Activated naive CD4-positive, alpha-beta T cell treated with anti-CD3 and anti-CD28 coated beads, Interleukin-2, amount 50 U/mL, for 72 hours (primary cell): ENCODE measurements around the gene MBNL2. TPM values are rescaled to one million over a fixed set of nuclear protein-coding genes. Genes with fewer than 3 reads are reported as not detected.

Experiments
- ATAC-seq, 2 donors: fragments of 150-1000 bp; cut with Tn5 transposase; 2 replicates each; pipeline ENCODE4 v1.10.0; 2021; ENCODE audit warnings: mild to moderate bottlenecking in 2 of 2, moderate library complexity in 2 of 2
- DNase-seq, 2 donors: peaks; one replicate each; pipeline ENCODE4 v3.0.0; 2021 to 2022; ENCODE audit warnings: low spot score in 2 of 2
- H3K27ac Mint-ChIP-seq, 2 donors: one replicate each; pipeline ENCODE4 v1.8.0; 2022; ENCODE audit warnings: mild to moderate bottlenecking in 2 of 2, mixed read lengths in 2 of 2
- H3K36me3 Mint-ChIP-seq, 2 donors: one replicate each; pipeline ENCODE4 v1.8.0; 2022; ENCODE audit warnings: mixed read lengths in 2 of 2
- H3K9me3 Mint-ChIP-seq, 2 donors: one replicate each; pipeline ENCODE4 v1.8.0; 2022; ENCODE audit warnings: mixed read lengths in 2 of 2
- total RNA-seq, 2 donors: library from RNA; stranded (reverse); gene quantifications; one replicate each; pipeline ENCODE4 v1.2.3, GENCODE V29; 2022

Gene MBNL2
- total RNA-seq, 2 donors from 2014 or later = 15.2 to 22.7 TPM

DNA sequence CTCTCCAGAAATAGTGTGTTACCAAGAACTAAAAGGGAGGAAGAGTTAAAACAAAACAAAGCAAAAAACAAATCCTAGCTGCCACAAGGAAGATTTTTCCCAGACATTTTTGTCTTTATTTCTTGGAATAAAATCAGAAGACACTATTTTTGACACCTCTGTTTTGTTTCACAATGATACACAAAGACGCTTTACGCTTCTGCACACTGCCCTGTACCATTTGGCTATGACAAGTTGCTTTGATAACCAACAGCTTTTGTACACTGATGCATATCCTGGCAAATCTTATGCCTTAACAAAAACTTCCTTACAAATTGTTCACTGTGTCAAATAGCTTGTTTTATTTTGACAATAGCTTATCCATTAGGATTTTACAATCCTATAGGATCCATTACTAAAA lies 108.3 kb downstream of the MBNL2 start:
- no peak for DNase-seq
- H3K27ac Mint-ChIP-seq = no peak overlapping the region
- H3K36me3 Mint-ChIP-seq = peaks cover 0 to 4% of the 10 kb centered on the region in 2 donors
- peaks cover 0 to 6% of the 10 kb centered on the region in 2 donors for H3K9me3 Mint-ChIP-seq
- no peak for ATAC-seq

DNA sequence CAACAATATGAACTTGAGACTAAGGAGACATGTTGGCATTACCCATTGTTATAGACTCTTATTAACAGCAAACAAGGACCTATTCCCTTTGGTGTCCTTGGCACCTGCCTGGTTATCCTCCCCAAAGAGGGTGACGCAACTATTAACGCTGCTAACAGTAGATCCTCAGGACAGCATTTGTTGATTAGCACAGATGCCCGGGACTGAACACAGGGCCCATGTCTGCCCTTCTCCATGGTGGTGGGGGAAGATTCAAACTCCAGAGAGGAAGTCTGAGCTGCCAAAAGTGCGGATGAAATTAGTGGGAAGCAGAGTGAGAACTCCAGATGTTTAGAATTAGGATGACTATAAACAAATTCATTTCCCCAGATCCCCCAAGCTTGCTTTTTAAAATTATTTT lies 110.6 kb downstream of the MBNL2 start:
- peaks cover 0 to 6% of the 10 kb centered on the region in 2 donors for H3K9me3 Mint-ChIP-seq
- DNase-seq (no peak), ATAC-seq (no peak)
- H3K27ac Mint-ChIP-seq = no peak overlapping the region
- peaks cover 0 to 4% of the 10 kb centered on the region in 2 donors for H3K36me3 Mint-ChIP-seq

DNA sequence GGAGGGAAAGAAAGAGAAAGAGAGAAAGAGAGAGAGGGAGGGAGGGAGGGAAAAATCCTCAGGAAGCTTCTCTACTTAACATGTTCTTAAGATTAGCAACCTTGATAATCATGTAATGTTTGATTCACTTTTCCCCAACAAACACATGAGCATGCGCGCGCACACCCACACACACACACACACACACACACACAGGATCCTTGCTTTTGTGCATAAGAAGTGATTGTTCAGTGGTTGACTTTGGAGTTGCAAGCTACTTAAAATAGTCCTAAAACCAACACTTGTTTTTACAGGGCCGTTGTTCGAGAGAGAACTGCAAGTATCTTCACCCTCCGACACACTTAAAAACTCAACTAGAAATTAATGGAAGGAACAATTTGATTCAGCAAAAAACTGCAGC lies 111.8 kb downstream of the MBNL2 start:
- DNase-seq = no peak
- Mint-ChIP-seq H3K9me3 (peaks cover 0 to 6% of the 10 kb centered on the region in 2 donors), H3K27ac (no peak overlapping the region), H3K36me3 (peaks cover 0 to 4% of the 10 kb centered on the region in 2 donors)
- no peak for ATAC-seq

DNA sequence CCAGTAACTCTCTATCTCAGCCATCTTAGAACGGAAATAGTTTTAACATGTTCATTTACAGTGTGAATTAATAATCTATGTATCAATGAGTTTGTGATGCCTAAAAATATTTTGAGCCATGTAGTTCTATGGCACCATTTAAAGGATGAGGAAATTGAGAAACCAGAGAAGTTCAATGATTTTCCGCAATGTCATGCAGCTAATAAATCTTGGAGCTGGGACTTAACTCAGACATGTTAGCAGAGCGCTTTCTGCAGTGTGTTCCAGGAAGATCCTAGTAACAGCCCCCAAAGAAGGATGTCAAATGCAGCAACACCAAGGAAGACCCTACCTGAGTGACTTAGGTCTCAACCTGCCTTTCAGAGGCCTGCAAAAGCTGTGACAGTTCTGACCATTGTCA lies 112.6 kb downstream of the MBNL2 start:
- no peak for ATAC-seq

DNA sequence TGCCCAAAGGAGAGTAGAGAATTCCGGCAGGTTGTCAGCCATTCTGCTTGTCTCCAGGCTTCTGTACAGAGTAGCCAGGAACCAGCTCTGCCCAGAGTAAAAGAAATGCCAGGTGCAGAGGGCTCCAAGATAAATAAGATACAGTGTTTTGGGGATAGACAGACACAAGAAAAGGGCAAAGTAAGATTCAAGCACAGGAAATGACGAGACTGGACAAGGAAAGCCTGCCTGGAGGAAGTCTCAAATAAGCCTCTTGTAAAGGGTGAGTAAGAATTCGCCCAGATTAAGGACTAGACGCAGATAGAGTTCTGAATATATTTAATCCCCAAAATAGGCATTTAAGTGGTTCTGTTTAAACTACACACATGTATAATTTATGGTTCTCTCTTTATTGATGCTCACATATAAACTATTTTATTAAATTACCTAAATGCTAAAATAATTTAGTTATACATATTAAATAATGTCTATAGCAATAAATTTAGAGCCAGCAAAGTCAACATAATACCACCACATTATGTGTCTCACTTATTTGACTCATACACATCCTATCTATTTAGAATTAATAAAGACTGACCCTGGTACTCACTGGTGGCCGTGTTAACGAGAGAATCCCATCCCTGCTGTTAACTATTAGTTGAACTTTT lies 113.5 kb downstream of the MBNL2 start:
- ATAC-seq (no peak), DNase-seq (no peak)
- Mint-ChIP-seq H3K9me3 (no peaks in the 10 kb centered on the region), H3K36me3 (no peaks in the 10 kb centered on the region), H3K27ac (no peak overlapping the region)

More for the DNA sequence above, 112.6 kb downstream of the MBNL2 start:
- H3K36me3 Mint-ChIP-seq = peaks cover 0 to 4% of the 10 kb centered on the region in 2 donors
- H3K27ac Mint-ChIP-seq = no peak overlapping the region
- DNase-seq = no peak
- H3K9me3 Mint-ChIP-seq = peaks cover 0 to 4% of the 10 kb centered on the region in 2 donors

DNA sequence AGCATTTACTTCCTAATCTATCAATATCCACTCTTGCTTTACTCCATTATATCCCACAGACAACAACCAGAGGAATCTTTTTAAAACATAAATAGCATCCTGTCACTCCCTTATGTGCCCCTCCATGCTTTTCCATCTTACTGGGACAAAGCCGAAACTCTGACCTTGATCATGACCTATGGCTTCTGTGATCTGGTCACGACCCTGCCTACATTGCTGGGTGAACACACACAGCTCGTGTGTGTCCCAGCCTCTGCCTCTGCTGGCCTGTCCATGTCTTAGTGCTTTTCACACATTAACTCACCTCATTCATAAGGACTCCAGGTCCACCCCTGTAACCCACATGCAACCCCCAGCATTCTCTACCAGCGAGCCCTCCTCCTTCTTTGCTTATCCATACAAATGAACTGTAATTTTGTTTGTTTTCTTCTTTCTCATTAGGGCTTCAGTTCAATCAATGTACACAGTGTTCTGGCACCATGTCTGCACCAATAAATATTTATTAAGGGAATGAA lies 115.9 kb downstream of the MBNL2 start:
- H3K9me3 Mint-ChIP-seq = no peaks in the 10 kb centered on the region
- no peak overlapping the region for H3K27ac Mint-ChIP-seq
- H3K36me3 Mint-ChIP-seq = no peaks in the 10 kb centered on the region
- no peak for ATAC-seq
- no peak for DNase-seq

DNA sequence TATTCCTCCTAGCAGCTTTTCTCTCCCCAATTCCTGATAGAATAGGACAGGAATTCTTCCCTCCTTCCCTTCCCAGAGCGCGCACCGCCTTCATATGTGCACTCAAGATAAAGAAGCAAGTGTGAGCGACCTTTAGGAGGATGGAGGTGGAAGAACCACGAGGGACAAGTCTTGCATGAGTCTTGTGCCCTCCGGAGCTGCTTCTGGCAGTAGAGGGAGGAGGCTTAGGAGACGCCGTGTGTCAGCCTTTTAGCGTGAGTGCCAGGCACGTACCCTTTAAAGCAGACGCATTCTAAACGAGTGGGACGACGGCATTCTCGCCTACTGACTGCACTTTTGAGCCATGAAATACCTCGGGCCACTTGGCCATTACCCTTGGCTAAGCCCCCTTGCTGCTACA lies 116.4 kb downstream of the MBNL2 start:
- DNase-seq (no peak), ATAC-seq (no peak)
- no peaks in the 10 kb centered on the region for H3K36me3 Mint-ChIP-seq
- no peaks in the 10 kb centered on the region for H3K9me3 Mint-ChIP-seq
- H3K27ac Mint-ChIP-seq = no peak overlapping the region

DNA sequence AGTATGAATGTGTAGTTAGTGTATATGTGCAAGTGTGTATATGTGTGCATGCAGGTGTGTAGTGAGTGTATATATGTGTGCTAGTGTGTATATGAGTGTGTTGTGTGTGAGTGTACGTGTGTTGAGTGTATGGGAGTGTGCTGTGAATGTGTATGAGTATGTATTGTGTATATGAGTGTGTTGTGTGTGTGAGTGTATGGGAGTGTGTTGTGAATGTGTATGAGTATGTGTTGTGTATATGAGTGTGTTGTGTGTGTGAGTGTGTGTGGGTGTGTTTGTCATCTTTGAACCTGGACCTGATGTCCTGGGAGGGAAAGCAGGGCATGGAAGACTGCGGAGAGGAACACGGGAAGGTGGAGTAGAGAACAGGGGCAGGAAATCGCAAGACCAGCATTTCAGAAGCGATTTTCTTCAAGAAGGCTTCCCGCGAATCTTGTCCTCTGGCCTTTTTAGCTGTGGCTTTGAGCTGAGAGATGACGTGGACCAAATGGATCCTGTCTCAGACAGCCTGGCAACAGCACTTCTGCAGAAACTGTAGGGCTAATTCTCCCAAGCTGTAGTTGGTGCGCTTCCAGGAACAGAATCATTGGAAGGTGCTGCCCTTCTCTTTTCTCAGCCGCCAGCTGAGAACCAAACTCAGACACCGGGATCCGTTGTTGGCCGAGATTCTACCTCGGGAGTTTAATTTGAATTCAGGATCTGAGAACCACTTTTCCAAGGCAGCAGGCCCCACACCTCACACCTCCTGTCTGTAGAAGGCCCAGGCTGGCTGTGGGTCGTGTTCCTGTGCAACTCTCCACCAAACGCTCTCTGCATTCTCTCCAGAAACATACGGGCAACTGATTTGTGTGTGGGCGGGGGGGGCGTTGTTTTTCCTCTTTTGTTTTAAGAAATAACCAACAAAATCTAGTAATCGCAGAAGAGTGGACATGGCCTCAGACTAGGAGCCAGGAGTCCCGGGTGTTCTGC lies 117.2 kb downstream of the MBNL2 start:
- H3K36me3 Mint-ChIP-seq = no peaks in the 10 kb centered on the region
- DNase-seq (no peak), ATAC-seq (no peak)
- H3K27ac Mint-ChIP-seq = no peak overlapping the region
- no peaks in the 10 kb centered on the region for H3K9me3 Mint-ChIP-seq

DNA sequence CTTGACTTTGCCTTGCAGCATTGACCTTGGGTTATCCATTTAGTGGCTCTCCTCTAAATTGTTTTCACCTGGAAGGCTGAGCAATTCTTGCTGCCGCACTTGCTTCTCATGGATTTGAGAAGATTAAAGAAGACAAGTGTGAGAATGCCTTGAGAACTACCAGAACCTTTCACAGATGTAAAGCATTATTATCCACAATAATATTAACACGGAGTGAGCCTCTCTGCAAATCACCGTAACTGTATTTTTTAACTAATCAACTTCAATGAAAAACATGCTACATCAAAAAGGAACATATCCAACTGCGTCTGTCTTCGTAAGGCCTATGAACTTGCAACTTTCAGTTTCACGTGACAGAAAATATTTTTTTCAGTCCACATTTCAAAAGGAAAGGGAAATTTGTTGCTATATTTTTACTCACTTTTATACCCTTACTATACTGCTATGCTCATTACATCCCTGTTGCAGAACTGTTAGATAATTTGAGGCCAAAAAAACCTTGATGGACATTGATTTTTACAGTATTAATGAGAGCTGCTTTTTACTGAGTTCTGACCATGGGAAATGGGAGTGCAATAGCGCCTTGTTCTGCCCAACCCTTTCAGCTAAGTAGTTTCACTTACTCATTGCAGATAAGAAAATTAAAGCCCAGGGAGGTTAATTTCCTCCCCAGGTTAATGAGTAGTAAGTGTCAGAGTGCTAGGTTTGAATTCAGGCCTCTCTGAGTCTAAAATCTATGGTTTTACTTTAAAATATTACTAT lies 118.0 kb downstream of the MBNL2 start:
- ATAC-seq = no peak
- no peaks in the 10 kb centered on the region for H3K36me3 Mint-ChIP-seq
- no peaks in the 10 kb centered on the region for H3K9me3 Mint-ChIP-seq
- no peak overlapping the region for H3K27ac Mint-ChIP-seq
- no peak for DNase-seq

DNA sequence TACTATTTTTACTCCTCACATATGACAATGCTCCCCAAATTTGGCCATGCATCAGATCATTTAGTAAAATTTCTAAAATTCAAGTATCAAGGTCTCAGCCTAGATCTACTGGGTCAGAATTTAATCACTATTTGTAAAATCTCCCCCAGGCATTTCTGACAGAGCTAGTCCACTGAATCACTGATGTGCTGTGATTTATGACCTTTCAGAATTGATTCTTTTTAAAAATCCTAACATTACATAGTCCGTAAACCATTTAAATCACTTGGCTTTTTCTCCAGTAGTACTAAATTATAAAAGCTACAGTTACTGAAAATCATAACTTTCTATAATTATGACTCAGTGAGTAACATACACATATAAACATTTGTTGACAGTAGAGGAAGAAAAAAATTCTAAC lies 119.0 kb downstream of the MBNL2 start:
- H3K36me3 Mint-ChIP-seq = no peaks in the 10 kb centered on the region
- no peak for DNase-seq
- H3K9me3 Mint-ChIP-seq = no peaks in the 10 kb centered on the region
- no peak for ATAC-seq
- no peak overlapping the region for H3K27ac Mint-ChIP-seq

DNA sequence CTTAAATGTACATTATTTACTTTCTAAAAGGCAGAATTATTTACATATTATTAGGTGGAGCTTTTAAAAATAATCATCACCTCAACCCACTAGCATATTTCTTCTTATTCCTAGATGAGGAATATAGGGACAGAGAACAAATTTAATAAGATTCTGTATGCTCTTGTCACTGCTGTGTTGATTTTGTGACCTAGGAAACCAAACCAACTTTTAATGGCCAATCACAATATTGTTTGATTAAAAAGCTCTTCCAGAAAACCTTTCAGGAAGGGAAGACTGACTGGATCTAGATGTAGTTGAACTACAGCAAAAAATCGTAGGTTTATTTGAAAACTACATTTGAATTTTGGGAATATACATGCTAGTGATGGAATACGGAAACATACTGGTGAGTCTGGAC lies 120.0 kb downstream of the MBNL2 start:
- no peak for ATAC-seq
- no peaks in the 10 kb centered on the region for H3K36me3 Mint-ChIP-seq
- no peak overlapping the region for H3K27ac Mint-ChIP-seq
- H3K9me3 Mint-ChIP-seq = no peaks in the 10 kb centered on the region
- DNase-seq = no peak

DNA sequence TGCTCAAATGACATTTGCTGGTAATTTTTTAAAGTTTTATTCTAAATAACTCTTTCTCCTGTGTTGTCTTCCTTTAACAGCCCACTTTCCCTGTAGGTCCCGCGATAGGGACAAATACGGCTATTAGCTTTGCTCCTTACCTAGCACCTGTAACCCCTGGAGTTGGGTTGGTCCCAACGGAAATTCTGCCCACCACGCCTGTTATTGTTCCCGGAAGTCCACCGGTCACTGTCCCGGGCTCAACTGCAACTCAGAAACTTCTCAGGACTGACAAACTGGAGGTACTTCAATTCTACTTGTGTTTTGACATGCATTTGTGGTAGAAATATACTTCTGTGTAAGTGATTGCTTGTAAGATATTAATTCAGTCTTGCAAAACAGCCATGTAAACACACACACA lies 120.8 kb downstream of the MBNL2 start:
- Mint-ChIP-seq H3K27ac (no peak overlapping the region), H3K9me3 (no peaks in the 10 kb centered on the region), H3K36me3 (no peaks in the 10 kb centered on the region)
- no peak for DNase-seq
- no peak for ATAC-seq

DNA sequence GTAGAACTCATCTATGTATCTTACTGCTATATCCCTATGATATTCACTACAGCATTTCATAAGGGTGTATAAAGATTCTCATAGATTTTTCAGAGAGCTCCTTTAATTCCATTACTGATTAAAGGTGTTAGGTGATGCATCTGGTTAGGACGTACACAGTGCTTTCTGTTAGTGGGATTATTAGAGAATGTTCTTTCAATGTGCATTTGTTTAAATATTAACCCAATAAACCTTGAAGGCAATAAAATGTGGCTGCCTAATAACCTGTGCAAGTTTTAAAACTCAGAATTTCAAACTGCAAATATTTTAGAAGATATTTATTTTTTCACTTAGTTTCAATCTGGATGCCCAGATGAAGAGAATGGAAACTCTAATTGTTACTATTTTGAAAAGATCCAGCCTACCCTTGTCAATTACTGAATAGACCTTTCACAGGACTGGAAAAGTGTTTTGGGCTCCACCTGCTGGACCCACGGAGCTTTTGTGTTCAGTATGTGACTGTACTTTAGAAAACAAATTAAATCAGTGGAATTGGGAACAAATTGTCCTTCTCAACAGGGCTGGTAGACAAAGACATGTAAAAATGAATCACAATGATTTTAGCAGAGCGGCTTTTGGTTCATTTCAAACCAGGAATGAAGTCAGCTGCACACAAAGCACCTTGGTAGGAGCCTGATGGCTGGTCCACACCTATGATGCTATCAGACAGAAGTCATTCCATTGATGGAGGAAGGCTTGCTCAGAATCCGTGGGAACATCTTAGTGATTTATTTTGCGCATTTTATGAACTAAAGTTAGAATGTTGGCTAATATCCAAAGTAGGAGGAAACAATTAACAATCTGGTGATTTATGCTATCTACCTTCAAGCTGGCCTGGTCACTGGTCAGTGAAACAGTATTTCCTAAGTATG lies 122.4 kb downstream of the MBNL2 start:
- DNase-seq = no peak
- H3K27ac Mint-ChIP-seq = no peak overlapping the region
- H3K36me3 Mint-ChIP-seq = no peaks in the 10 kb centered on the region
- ATAC-seq = peak in 1 of 2 donors; percentile 69
- H3K9me3 Mint-ChIP-seq = no peaks in the 10 kb centered on the region

DNA sequence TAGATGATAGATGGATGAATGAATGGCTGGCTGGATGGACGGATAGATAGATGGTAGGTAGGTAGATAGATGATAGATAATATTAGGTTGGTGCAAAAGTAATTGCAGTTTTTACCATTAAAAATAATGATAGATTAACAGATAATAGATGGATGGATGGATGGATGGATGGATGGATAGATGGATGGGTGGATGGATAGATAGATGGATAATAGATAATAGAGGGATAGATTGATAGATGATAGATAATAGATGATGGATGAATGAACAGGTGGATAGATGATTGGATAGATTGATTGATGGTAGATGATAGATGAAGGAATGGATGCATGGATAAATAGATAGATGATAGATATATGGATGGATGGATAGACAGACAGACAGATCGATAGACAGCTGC lies 124.0 kb downstream of the MBNL2 start:
- H3K36me3 Mint-ChIP-seq = peaks cover 0 to 6% of the 10 kb centered on the region in 2 donors
- DNase-seq (no peak), ATAC-seq (no peak)
- H3K9me3 Mint-ChIP-seq = no peaks in the 10 kb centered on the region
- H3K27ac Mint-ChIP-seq = no peak overlapping the region

DNA sequence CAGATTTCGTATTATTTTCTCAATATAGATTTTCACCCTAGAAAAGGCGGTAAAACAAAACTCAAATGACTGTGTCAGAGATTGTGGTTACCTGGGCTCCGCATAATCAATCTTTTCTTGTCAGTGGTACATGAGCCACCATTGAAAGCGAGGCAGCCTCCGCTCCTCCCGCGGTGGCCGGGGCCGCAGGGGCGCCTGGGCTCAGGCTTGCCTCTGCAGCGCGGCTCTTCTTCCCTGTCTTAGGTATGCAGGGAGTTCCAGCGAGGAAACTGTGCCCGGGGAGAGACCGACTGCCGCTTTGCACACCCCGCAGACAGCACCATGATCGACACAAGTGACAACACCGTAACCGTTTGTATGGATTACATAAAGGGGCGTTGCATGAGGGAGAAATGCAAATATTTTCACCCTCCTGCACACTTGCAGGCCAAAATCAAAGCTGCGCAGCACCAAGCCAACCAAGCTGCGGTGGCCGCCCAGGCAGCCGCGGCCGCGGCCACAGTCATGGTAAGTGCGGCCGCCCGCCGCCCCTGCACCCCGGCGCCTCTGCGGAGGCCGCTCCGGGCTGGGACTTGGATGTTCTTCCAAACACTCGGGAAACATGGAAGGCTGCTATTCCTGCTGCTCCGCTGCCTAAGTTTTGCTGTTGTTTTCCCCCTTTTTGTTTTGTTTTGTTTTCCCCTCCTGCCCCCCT lies 124.6 kb downstream of the MBNL2 start:
- no peak for ATAC-seq
- H3K36me3 Mint-ChIP-seq = peaks cover 0 to 6% of the 10 kb centered on the region in 2 donors
- H3K9me3 Mint-ChIP-seq = no peaks in the 10 kb centered on the region
- no peak overlapping the region for H3K27ac Mint-ChIP-seq
- DNase-seq = no peak
